Naive thymus-derived CD4-positive, alpha-beta T cell (primary cell): ENCODE data around the gene LRRN4CL. TPM values are rescaled to one million over a fixed set of nuclear protein-coding genes. Genes with fewer than 3 reads are reported as not detected.

Experiments used
- ATAC-seq: fragments of 150-1000 bp; cut with Tn5 transposase; 2 replicates; pipeline ENCODE4 v1.10.0; 2021; ENCODE audit warnings: mild to moderate bottlenecking, moderate library complexity
- CTCF ChIA-PET: fragments of 350-600 bp; sonication (Branson Sonifier 250); formaldehyde crosslinking; loops from one replicate; lab custom pipeline; 2021; ENCODE audit warnings: antibody characterized with exemption; lab: Charles Lee
- POLR2A ChIA-PET: fragments of 350-600 bp; sonication (Branson Sonifier 250); formaldehyde crosslinking; loops from one replicate; lab custom pipeline; 2021; ENCODE audit warnings: antibody characterized with exemption, inconsistent platforms; lab: Charles Lee
- DNase-seq, 9 donors: peaks; one replicate each; pipeline versions ENCODE4 v3.0.0 to v3.0.0-alpha.2; 2020 to 2022; ENCODE audit warnings: mixed read lengths in 1 of 9
- H3K27ac ChIP-seq: one replicate; pipeline ENCODE4 v1.7.0; 2013; ENCODE audit warnings: mild to moderate bottlenecking, low read depth, low read length, moderate library complexity
- H3K27me3 ChIP-seq, 2 donors: one replicate each; pipeline ENCODE4 v1.7.0; 2013; ENCODE audit warnings: low read length in 2 of 2, mild to moderate bottlenecking in 2 of 2, moderate library complexity in 2 of 2; ENCODE audit not compliant: control insufficient read depth in 2 of 2, insufficient read depth in 2 of 2
- H3K36me3 ChIP-seq, 3 experiments: 1 replicate in 2 of 3; 2 replicates in 1 of 3; pipeline ENCODE4 v1.7.0; 2013; ENCODE audit warnings: low read length in 3 of 3, mild to moderate bottlenecking in 3 of 3, moderate library complexity in 1 of 3; ENCODE audit not compliant: insufficient read depth in 3 of 3, control insufficient read depth in 2 of 3
- H3K4me1 ChIP-seq, 2 donors: one replicate each; pipeline ENCODE4 v1.7.0; 2013; ENCODE audit warnings: low read length in 2 of 2, mild to moderate bottlenecking in 2 of 2, moderate library complexity in 1 of 2; ENCODE audit not compliant: control insufficient read depth in 2 of 2, insufficient read depth in 2 of 2
- H3K4me3 ChIP-seq: 2 replicates; pipeline ENCODE4 v1.7.0; 2013; ENCODE audit warnings: mild to moderate bottlenecking, low read length
- H3K9me3 ChIP-seq, 3 experiments: 1 replicate in 2 of 3; 2 replicates in 1 of 3; pipeline ENCODE4 v1.7.0; 2013; ENCODE audit warnings: low read length in 3 of 3; ENCODE audit not compliant: control insufficient read depth in 2 of 3
- H3K27ac Mint-ChIP-seq, 9 donors: one replicate each; pipeline ENCODE4 v1.8.0; 2020 to 2022; ENCODE audit warnings: mixed read lengths in 9 of 9, mild to moderate bottlenecking in 8 of 9, moderate library complexity in 5 of 9, inconsistent platforms in 2 of 9
- H3K27me3 Mint-ChIP-seq, 5 donors: one replicate each; pipeline ENCODE4 v1.8.0; 2021 to 2022; ENCODE audit warnings: mixed read lengths in 5 of 5, mild to moderate bottlenecking in 1 of 5
- H3K36me3 Mint-ChIP-seq, 5 donors: one replicate each; pipeline ENCODE4 v1.8.0; 2020 to 2022; ENCODE audit warnings: mixed read lengths in 5 of 5, mild to moderate bottlenecking in 3 of 5, inconsistent platforms in 1 of 5
- H3K4me1 Mint-ChIP-seq, 7 donors: one replicate each; pipeline ENCODE4 v1.8.0; 2020 to 2022; ENCODE audit warnings: mixed read lengths in 7 of 7, mild to moderate bottlenecking in 3 of 7, inconsistent platforms in 1 of 7
- H3K4me3 Mint-ChIP-seq, 10 donors: one replicate each; pipeline ENCODE4 v1.8.0; 2020 to 2022; ENCODE audit warnings: mild to moderate bottlenecking in 10 of 10, mixed read lengths in 10 of 10, moderate library complexity in 6 of 10, inconsistent platforms in 2 of 10
- H3K9me3 Mint-ChIP-seq, 11 donors: one replicate each; pipeline ENCODE4 v1.8.0; 2020 to 2022; ENCODE audit warnings: mixed read lengths in 11 of 11, mild to moderate bottlenecking in 4 of 11, inconsistent platforms in 1 of 11, moderate library complexity in 1 of 11
- intact Hi-C, 2 donors: fragments of 100-400 bp; cut with micrococcal nuclease; formaldehyde crosslinking; loops; one replicate each; pipeline ENCODE4 v1.15.1; 2023
- polyA plus RNA-seq, 2 donors: library from polyadenylated mRNA; unstranded; fragments of 300-500 nt; fragmentation: Illumina TruSeq; gene quantifications; one replicate each; pipeline ENCODE4 v1.2.3, GENCODE V29; 2021
- total RNA-seq, 6 experiments: library from RNA in 5 of 6; stranded (reverse) in 5 of 6; gene quantifications; 1 replicate in 5 of 6; 2 replicates in 1 of 6; pipeline ENCODE4 v1.2.3 and lab custom pipeline; 2021 to 2026

LRRN4CL gene
- total and polyA plus RNA-seq, 7 experiments from 2014 or later, result 0.12 to 0.38 (median 0.24) TPM; not detected in 4

- H3K27me3 ChIP-seq, result no peaks in the 10 kb centered on the region
- H3K27ac ChIP-seq, result peak overlapping the region; percentile 97
- peak overlapping the region; percentile 92 to 98 (median 96) for H3K27ac Mint-ChIP-seq
- DNase-seq (peak in 1 of 9 donors; percentile 23), ATAC-seq (no peak)
- H3K4me1 Mint-ChIP-seq, result peaks cover 10 to 46% (median 40%) of the 10 kb centered on the region in 7 donors
- H3K9me3 ChIP-seq, result no peaks in the 10 kb centered on the region
- H3K27me3 Mint-ChIP-seq, result no peaks in the 10 kb centered on the region
- H3K4me1 ChIP-seq, result peaks cover 6 to 30% of the 10 kb centered on the region in 2 donors
- intact Hi-C loops, result loop anchor here in 1 of 2 donors (1.0 kb wide), 1 partner anchor 8 kb away; the partner anchor contains the start of gene INTS5
- POLR2A ChIA-PET, result interaction anchor here (0.6 to 21.6 kb wide), 21 partner anchors 9 to 1622 kb away, joined by 3 to 332 read pairs (median 7); partner anchors contain the start of genes B3GAT3, BSCL2, C11orf98 and CSKMT
- CTCF ChIA-PET, result interaction anchor here (0.7 to 0.8 kb wide), 3 partner anchors 19 to 211 kb away, joined by 3 read pairs; partner anchors contain the start of genes C11orf98 and CSKMT
- H3K36me3 Mint-ChIP-seq, result peaks cover 0 to 23% (median 4%) of the 10 kb centered on the region in 5 donors
- peaks cover 0 to 2% (median 0%) of the 10 kb centered on the region in 11 donors for H3K9me3 Mint-ChIP-seq
- H3K36me3 ChIP-seq, result peaks cover 0 to 37% (median 4%) of the 10 kb centered on the region in 3 experiments
- H3K4me3 ChIP-seq, result peak overlapping the region; percentile 84
- H3K4me3 Mint-ChIP-seq, result peak overlapping the region; percentile 94 to 99 (median 98)
These were observed 43.7 kb downstream of the LRRN4CL start for GRCh38 chr11:62645671-62645945.

GRCh38 chr11:62644220-62644619 is 45.1 kb downstream of the LRRN4CL start:
- Mint-ChIP-seq H3K4me1 (peaks cover 18 to 54% (median 45%) of the 10 kb centered on the region in 7 donors), H3K27ac (peak overlapping the region in 6 of 9 donors; percentile 42 to 75 (median 62)), H3K36me3 (peaks cover 4 to 28% (median 10%) of the 10 kb centered on the region in 5 donors), H3K27me3 (no peaks in the 10 kb centered on the region), H3K4me3 (peak overlapping the region; percentile 7 to 99 (median 52)), H3K9me3 (peaks cover 0 to 4% (median 0%) of the 10 kb centered on the region in 11 donors)
- peaks cover 4 to 33% (median 5%) of the 10 kb centered on the region in 3 experiments for H3K36me3 ChIP-seq
- H3K4me1 ChIP-seq, result peaks cover 10 to 41% of the 10 kb centered on the region in 2 donors
- ChIA-PET POLR2A (interaction anchor here (0.6 to 21.6 kb wide), 15 partner anchors 9 to 1627 kb away, joined by 3 to 332 read pairs (median 7); partner anchors contain the start of genes B3GAT3, BSCL2, C11orf98 and CSKMT), CTCF (interaction anchor here (0.6 kb wide), 1 partner anchor 102 kb away, joined by 3 read pairs; no protein-coding TSS in a partner anchor)
- no peaks in the 10 kb centered on the region for H3K27me3 ChIP-seq
- no peak overlapping the region for H3K27ac ChIP-seq
- H3K9me3 ChIP-seq, result no peaks in the 10 kb centered on the region
- DNase-seq, result no peak
- ATAC-seq, result no peak
- no peak overlapping the region for H3K4me3 ChIP-seq
- intact Hi-C loops, result no loop called here

Other genes starting within 250 kb of the LRRN4CL start
- 100 to 1,000 TPM; 174 to 622 (median 243) TPM for gene AHNAK, start 142.7 kb downstream of the LRRN4CL start, total RNA-seq
- gene AHNAK, start 142.7 kb downstream of the LRRN4CL start, polyA plus RNA-seq, result 1 to 10 TPM; 6.7 to 7.7 TPM
- 1,000 to 10,000 TPM; 1,186 to 2,550 (median 2,338) TPM for gene EEF1G, start 115.6 kb downstream of the LRRN4CL start, total RNA-seq
- gene EEF1G, start 115.6 kb downstream of the LRRN4CL start, polyA plus RNA-seq, result 1,000 to 10,000 TPM; 2,027 to 2,354 TPM
- gene TUT1, start 98.0 kb downstream of the LRRN4CL start, total RNA-seq, result 10 to 100 TPM; 34.5 to 54.6 (median 37.4) TPM
- gene TUT1, start 98.0 kb downstream of the LRRN4CL start, polyA plus RNA-seq, result 10 to 100 TPM; 20.2 to 25.4 TPM
- gene MTA2, start 87.7 kb downstream of the LRRN4CL start, total RNA-seq, result 100 to 1,000 TPM; 134 to 238 (median 199) TPM
- gene MTA2, start 87.7 kb downstream of the LRRN4CL start, polyA plus RNA-seq, result 10 to 100 TPM; 25.6 to 46.4 TPM
- gene EML3, start 76.8 kb downstream of the LRRN4CL start, total RNA-seq, result 100 to 1,000 TPM; 152 to 209 (median 188) TPM
- gene EML3, start 76.8 kb downstream of the LRRN4CL start, polyA plus RNA-seq, result 10 to 100 TPM; 14.6 to 23.9 TPM
- 1 to 10 TPM; 1.2 to 2.4 (median 2.0) TPM for gene ROM1, start 76.3 kb downstream of the LRRN4CL start, total RNA-seq
- under 1 TPM in 1 of 2 donors, not detected in 1; 0.51 TPM for gene ROM1, start 76.3 kb downstream of the LRRN4CL start, polyA plus RNA-seq
- gene B3GAT3, start 67.5 kb downstream of the LRRN4CL start, total RNA-seq, result 10 to 100 TPM; 55.8 to 78.1 (median 71.2) TPM
- gene B3GAT3, start 67.5 kb downstream of the LRRN4CL start, polyA plus RNA-seq, result 10 to 100 TPM; 35.0 to 41.9 TPM
- 100 to 1,000 TPM; 203 to 313 (median 286) TPM for gene GANAB, start 42.9 kb downstream of the LRRN4CL start, total RNA-seq
- 100 to 1,000 TPM; 157 to 189 TPM for gene GANAB, start 42.9 kb downstream of the LRRN4CL start, polyA plus RNA-seq
- gene INTS5, start 36.2 kb downstream of the LRRN4CL start, total RNA-seq, result 10 to 100 TPM; 14.0 to 33.8 (median 32.1) TPM
- 10 to 100 TPM; 39.1 to 72.2 TPM for gene INTS5, start 36.2 kb downstream of the LRRN4CL start, polyA plus RNA-seq
- gene C11orf98, start 24.3 kb downstream of the LRRN4CL start, total RNA-seq, result 100 to 1,000 TPM in 1 of 5 experiments, 10 to 100 TPM in 4; 23.2 to 103 (median 47.6) TPM
- 10 to 100 TPM; 84.2 to 96.9 TPM for gene C11orf98, start 24.3 kb downstream of the LRRN4CL start, polyA plus RNA-seq
- gene CSKMT, start 24.2 kb downstream of the LRRN4CL start, total RNA-seq, result 10 to 100 TPM in 4 of 5 experiments, 1 to 10 TPM in 1; 8.9 to 29.3 (median 23.7) TPM
- 1 to 10 TPM; 2.5 TPM for gene CSKMT, start 24.2 kb downstream of the LRRN4CL start, polyA plus RNA-seq
- gene UQCC3, start 17.9 kb downstream of the LRRN4CL start, total RNA-seq, result 1 to 10 TPM; 2.2 to 8.2 (median 5.8) TPM
- gene UQCC3, start 17.9 kb downstream of the LRRN4CL start, polyA plus RNA-seq, result 10 to 100 TPM in 1 of 2 donors, 1 to 10 TPM in 1; 9.1 to 11.1 TPM
- gene LBHD1, start 17.3 kb downstream of the LRRN4CL start, total RNA-seq, result 10 to 100 TPM; 13.8 to 26.4 (median 20.8) TPM
- gene LBHD1, start 17.3 kb downstream of the LRRN4CL start, polyA plus RNA-seq, result 1 to 10 TPM; 3.5 to 5.9 TPM
- 100 to 1,000 TPM; 114 to 215 (median 207) TPM for gene UBXN1, start 10.5 kb downstream of the LRRN4CL start, total RNA-seq
- 100 to 1,000 TPM; 218 to 256 TPM for gene UBXN1, start 10.5 kb downstream of the LRRN4CL start, polyA plus RNA-seq
- gene BSCL2, start 17.9 kb upstream of the LRRN4CL start, total RNA-seq, result 10 to 100 TPM; 28.4 to 53.9 (median 39.0) TPM
- 10 to 100 TPM; 57.9 to 63.5 TPM for gene BSCL2, start 17.9 kb upstream of the LRRN4CL start, polyA plus RNA-seq
- gene GNG3, start 18.1 kb upstream of the LRRN4CL start, total RNA-seq, result not detected
- gene GNG3, start 18.1 kb upstream of the LRRN4CL start, polyA plus RNA-seq, result not detected
- 10 to 100 TPM; 43.4 to 77.5 (median 65.3) TPM for gene HNRNPUL2, start 37.9 kb upstream of the LRRN4CL start, total RNA-seq
- 1 to 10 TPM; 1.9 TPM for gene HNRNPUL2, start 37.9 kb upstream of the LRRN4CL start, polyA plus RNA-seq
- 10 to 100 TPM; 13.1 to 53.0 (median 47.1) TPM for gene TTC9C, start 39.0 kb upstream of the LRRN4CL start, total RNA-seq
- 10 to 100 TPM; 12.0 to 29.3 TPM for gene TTC9C, start 39.0 kb upstream of the LRRN4CL start, polyA plus RNA-seq
- 10 to 100 TPM in 3 of 5 experiments, 1 to 10 TPM in 2; 6.4 to 24.1 (median 19.0) TPM for gene ZBTB3, start 64.6 kb upstream of the LRRN4CL start, total RNA-seq
- 1 to 10 TPM; 4.1 to 7.7 TPM for gene ZBTB3, start 64.6 kb upstream of the LRRN4CL start, polyA plus RNA-seq
- gene POLR2G, start 72.0 kb upstream of the LRRN4CL start, total RNA-seq, result 100 to 1,000 TPM in 1 of 5 experiments, 10 to 100 TPM in 4; 62.7 to 109 (median 77.8) TPM
- 100 to 1,000 TPM; 225 to 245 TPM for gene POLR2G, start 72.0 kb upstream of the LRRN4CL start, polyA plus RNA-seq
- 10 to 100 TPM; 13.1 to 34.9 (median 24.1) TPM for gene TAF6L, start 81.9 kb upstream of the LRRN4CL start, total RNA-seq
- 10 to 100 TPM in 1 of 2 donors, 1 to 10 TPM in 1; 8.4 to 13.9 TPM for gene TAF6L, start 81.9 kb upstream of the LRRN4CL start, polyA plus RNA-seq
- 10 to 100 TPM; 23.2 to 72.3 (median 50.9) TPM for gene TMEM179B, start 97.9 kb upstream of the LRRN4CL start, total RNA-seq
- 100 to 1,000 TPM; 103 to 113 TPM for gene TMEM179B, start 97.9 kb upstream of the LRRN4CL start, polyA plus RNA-seq
- 10 to 100 TPM in 3 of 5 experiments, 1 to 10 TPM in 2; 6.3 to 24.5 (median 21.0) TPM for gene TMEM223, start 102.5 kb upstream of the LRRN4CL start, total RNA-seq
- 10 to 100 TPM; 58.5 to 60.4 TPM for gene TMEM223, start 102.5 kb upstream of the LRRN4CL start, polyA plus RNA-seq
- gene NXF1, start 115.9 kb upstream of the LRRN4CL start, total RNA-seq, result 100 to 1,000 TPM in 4 of 5 experiments, 10 to 100 TPM in 1; 92.1 to 421 (median 195) TPM
- gene NXF1, start 115.9 kb upstream of the LRRN4CL start, polyA plus RNA-seq, result 100 to 1,000 TPM in 1 of 2 donors, 10 to 100 TPM in 1; 66.9 to 106 TPM
- gene STX5, start 142.5 kb upstream of the LRRN4CL start, total RNA-seq, result 100 to 1,000 TPM in 2 of 5 experiments, 10 to 100 TPM in 3; 47.0 to 152 (median 57.3) TPM
- 10 to 100 TPM; 23.8 to 32.8 TPM for gene STX5, start 142.5 kb upstream of the LRRN4CL start, polyA plus RNA-seq
- gene TEX54, start 143.3 kb upstream of the LRRN4CL start, total RNA-seq, result under 1 TPM in 1 of 5 experiments, not detected in 4; 0.89 TPM
- 1 to 10 TPM; 1.6 to 2.1 TPM for gene TEX54, start 143.3 kb upstream of the LRRN4CL start, polyA plus RNA-seq
- gene WDR74, start 150.1 kb upstream of the LRRN4CL start, total RNA-seq, result 100 to 1,000 TPM in 4 of 5 experiments, 10 to 100 TPM in 1; 87.2 to 279 (median 102) TPM
- gene WDR74, start 150.1 kb upstream of the LRRN4CL start, polyA plus RNA-seq, result 10 to 100 TPM; 55.0 to 56.9 TPM
- gene SLC3A2, start 191.4 kb upstream of the LRRN4CL start, total RNA-seq, result 100 to 1,000 TPM; 159 to 239 (median 218) TPM
- gene SLC3A2, start 191.4 kb upstream of the LRRN4CL start, polyA plus RNA-seq, result 100 to 1,000 TPM; 118 to 189 TPM
- not detected for gene CHRM1, start 231.8 kb upstream of the LRRN4CL start, total RNA-seq
- not detected for gene CHRM1, start 231.8 kb upstream of the LRRN4CL start, polyA plus RNA-seq